KMS-11 (cell line): ENCODE results near the gene B3GNT3.

Experiments used
- H2AFZ ChIP-seq: fragments of 200-600 bp; sonication (generic); 2 replicates; pipeline ENCODE4 v1.6.1; 2016; ENCODE audit warnings: antibody characterized with exemption, mixed run types, low read depth
- H3K27ac ChIP-seq: fragments of 200-600 bp; sonication (generic); 2 replicates; pipeline ENCODE4 v1.6.1; 2016; ENCODE audit warnings: mild to moderate bottlenecking, mixed run types
- H3K27me3 ChIP-seq: fragments of 200-600 bp; sonication (generic); 2 replicates; pipeline ENCODE4 v1.6.1; 2017; ENCODE audit warnings: mild to moderate bottlenecking, low read depth, mixed run types, moderate library complexity; ENCODE audit not compliant: insufficient read depth
- H3K36me3 ChIP-seq: fragments of 200-600 bp; sonication (generic); 2 replicates; pipeline ENCODE4 v1.6.1; 2017; ENCODE audit warnings: mild to moderate bottlenecking, mixed run types; ENCODE audit not compliant: insufficient read depth
- H3K4me1 ChIP-seq: fragments of 200-600 bp; sonication (generic); 2 replicates; pipeline ENCODE4 v1.6.1; 2016; ENCODE audit warnings: mild to moderate bottlenecking, low read depth, mixed run types; ENCODE audit not compliant: poor library complexity, severe bottlenecking
- H3K4me2 ChIP-seq: fragments of 200-600 bp; sonication (generic); 2 replicates; pipeline ENCODE4 v1.7.0; 2016; ENCODE audit warnings: mild to moderate bottlenecking, mixed run types
- H3K4me3 ChIP-seq: fragments of 200-600 bp; sonication (generic); IDR thresholded peaks from 2 replicates; pipeline ENCODE4 v1.6.1; 2017; ENCODE audit warnings: low read depth, low read length, mixed read lengths; ENCODE audit not compliant: insufficient read depth
- H3K79me2 ChIP-seq: fragments of 200-600 bp; sonication (generic); 2 replicates; pipeline ENCODE4 v1.6.1; 2016; ENCODE audit warnings: low read depth, mixed run types; ENCODE audit not compliant: insufficient read depth
- H3K9ac ChIP-seq: fragments of 200-600 bp; sonication (generic); 2 replicates; pipeline ENCODE4 v1.6.1; 2016; ENCODE audit warnings: mild to moderate bottlenecking, mixed run types
- H4K20me1 ChIP-seq: fragments of 200-600 bp; sonication (generic); 2 replicates; pipeline ENCODE4 v1.6.1; 2016; ENCODE audit warnings: mild to moderate bottlenecking, mixed run types; ENCODE audit not compliant: insufficient read depth
- TF ChIP-seq, protein P1 (sequence below): fragments of 200-600 bp; sonication (generic); conservative IDR thresholded peaks from 2 replicates; pipeline ENCODE4 v1.6.1; 2017; ENCODE audit warnings: low read depth, mild to moderate bottlenecking, antibody characterized with exemption, low read length, moderate library complexity, mixed read lengths

Gene B3GNT3

DNA sequence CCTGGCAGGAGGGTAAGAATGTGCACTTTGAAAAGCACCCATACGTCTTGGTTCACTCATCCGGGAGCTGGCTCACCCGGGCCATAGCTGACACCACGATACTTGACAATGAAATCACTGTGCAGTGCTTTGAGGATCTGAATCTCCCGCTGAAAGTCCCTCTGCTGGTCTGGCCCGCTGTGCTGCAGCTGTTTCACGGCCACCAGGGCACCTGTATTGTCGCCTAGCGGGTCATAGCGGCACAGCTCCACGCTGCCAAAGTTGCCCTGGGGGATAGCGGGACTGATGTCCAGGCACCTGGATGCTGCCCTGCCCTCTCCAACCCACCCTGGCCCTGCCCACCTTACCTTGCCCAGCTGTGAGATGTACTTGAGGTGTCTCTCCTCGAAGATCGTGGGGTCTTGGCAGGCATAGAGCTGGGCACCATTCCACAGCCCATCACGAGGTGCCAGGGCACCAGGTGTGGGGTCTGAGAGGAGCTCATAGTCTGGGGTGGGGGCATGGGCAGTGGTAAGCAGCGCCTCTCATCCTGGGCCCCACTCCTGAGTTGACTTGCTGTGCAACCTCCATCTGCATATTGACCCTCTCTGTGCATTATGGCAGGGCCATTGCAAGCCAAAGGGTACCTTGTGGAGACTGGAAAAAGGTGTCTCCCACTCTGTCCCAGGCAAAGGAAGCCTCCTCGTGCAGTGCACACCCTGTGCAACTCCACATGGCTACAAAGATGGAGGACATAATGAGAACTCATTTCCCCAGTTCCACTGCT is 37.7 kb downstream of the B3GNT3 start:
- Histone ChIP-seq H3K4me3 (no peak overlapping the region), H3K27me3 (no peaks in the 10 kb centered on the region), H3K4me1 (no peaks in the 10 kb centered on the region), H3K36me3 (no peaks in the 10 kb centered on the region), H3K79me2 (no peaks in the 10 kb centered on the region), H3K4me2 (no peak overlapping the region), H2AFZ (no peak overlapping the region), H3K9ac (no peak overlapping the region), H3K27ac (no peak overlapping the region), H4K20me1 (no peaks in the 10 kb centered on the region)
- TF ChIP-seq, protein P1, sequence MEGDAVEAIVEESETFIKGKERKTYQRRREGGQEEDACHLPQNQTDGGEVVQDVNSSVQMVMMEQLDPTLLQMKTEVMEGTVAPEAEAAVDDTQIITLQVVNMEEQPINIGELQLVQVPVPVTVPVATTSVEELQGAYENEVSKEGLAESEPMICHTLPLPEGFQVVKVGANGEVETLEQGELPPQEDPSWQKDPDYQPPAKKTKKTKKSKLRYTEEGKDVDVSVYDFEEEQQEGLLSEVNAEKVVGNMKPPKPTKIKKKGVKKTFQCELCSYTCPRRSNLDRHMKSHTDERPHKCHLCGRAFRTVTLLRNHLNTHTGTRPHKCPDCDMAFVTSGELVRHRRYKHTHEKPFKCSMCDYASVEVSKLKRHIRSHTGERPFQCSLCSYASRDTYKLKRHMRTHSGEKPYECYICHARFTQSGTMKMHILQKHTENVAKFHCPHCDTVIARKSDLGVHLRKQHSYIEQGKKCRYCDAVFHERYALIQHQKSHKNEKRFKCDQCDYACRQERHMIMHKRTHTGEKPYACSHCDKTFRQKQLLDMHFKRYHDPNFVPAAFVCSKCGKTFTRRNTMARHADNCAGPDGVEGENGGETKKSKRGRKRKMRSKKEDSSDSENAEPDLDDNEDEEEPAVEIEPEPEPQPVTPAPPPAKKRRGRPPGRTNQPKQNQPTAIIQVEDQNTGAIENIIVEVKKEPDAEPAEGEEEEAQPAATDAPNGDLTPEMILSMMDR = no peak

DNA sequence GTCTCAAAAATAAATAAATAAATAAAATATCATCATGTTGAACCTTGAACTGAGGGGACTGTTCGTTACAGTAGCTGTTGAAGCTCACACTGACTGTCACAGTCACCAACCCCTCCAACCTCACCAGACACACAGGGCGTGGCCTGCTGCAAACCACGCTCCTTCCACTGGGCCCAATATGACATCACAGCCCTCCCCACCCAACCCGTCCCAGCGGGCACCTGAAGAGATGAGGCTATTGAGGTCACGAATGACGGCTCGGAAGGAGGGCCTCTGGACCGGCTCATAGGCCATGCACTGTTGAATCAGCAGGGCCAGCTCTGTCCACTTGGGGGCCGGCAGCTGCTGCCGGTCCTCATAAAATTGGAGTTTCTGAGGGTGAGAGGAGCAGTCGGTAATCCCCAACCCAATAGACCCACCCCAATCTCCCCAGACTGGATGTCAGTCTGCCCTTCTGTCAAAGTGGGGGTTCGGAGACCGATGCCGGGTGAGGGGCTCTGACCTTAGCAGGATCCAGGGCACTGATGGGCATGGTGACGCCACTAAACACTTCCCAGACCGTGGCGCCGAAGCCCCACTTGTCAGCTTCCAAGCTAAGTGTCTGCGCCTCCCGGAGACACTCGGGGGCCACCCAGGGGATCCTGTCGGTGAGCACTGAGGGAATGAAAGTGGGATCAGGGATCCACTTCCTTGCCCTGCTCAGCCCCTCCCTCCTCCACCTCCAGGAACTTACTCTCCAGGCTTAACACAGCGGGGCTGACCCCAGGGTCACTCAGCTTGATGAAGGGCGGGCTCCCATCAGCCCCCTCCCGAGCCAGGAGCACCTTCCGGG is 39.6 kb downstream of the B3GNT3 start:
- H4K20me1 ChIP-seq = no peaks in the 10 kb centered on the region
- H3K9ac ChIP-seq = no peak overlapping the region

DNA sequence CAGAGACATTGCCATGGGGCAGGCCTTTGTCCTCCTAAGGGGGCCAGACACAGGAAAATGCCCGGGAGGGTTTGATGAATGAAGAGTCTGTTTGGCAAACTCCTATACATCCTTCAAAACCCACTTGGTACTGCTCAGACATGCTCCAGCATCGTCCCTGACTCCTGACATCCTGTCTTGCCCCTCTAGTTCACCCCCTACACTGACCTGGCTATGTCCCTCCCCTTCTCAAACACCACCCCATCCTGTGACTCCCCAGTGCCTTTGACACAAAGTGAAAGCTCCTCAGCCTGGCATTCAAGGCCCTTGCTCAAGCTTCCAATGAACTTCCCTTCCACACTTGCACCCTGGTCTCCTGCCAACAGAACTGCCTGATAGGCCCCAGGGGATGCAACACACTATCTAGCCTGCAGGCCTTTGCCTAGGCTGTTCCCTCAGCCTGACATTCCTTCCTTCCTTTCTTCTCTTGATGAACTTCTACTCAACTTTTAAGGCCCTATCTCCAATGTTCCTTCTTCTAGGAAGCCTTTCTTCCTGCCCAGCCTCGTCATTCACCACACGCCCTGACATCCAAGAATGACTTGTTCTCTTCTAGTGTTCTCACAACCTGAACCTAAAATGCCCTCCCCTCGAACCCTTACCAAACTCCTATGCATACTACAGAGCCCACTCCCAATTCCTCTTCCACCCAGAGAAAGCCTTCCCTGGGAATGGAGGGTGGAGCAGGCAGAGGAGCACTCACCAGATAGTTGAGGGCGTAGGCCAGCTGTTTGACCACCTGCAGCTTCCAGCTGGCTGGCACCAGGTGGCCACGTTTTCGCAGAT is 40.5 kb downstream of the B3GNT3 start:
- Histone ChIP-seq H3K36me3 (no peaks in the 10 kb centered on the region), H3K9ac (no peak overlapping the region), H2AFZ (no peak overlapping the region), H3K79me2 (no peaks in the 10 kb centered on the region), H3K27me3 (no peaks in the 10 kb centered on the region), H4K20me1 (no peaks in the 10 kb centered on the region), H3K4me3 (no peak overlapping the region), H3K4me1 (no peaks in the 10 kb centered on the region), H3K27ac (no peak overlapping the region), H3K4me2 (no peak overlapping the region)
- TF ChIP-seq, protein P1 = no peak

More for the DNA sequence above, 39.6 kb downstream of the B3GNT3 start:
- no peak overlapping the region for H2AFZ ChIP-seq
- no peak overlapping the region for H3K4me3 ChIP-seq
- H3K4me2 ChIP-seq = no peak overlapping the region
- H3K27me3 ChIP-seq = no peaks in the 10 kb centered on the region
- no peaks in the 10 kb centered on the region for H3K36me3 ChIP-seq
- H3K79me2 ChIP-seq = no peaks in the 10 kb centered on the region
- H3K27ac ChIP-seq = no peak overlapping the region
- no peaks in the 10 kb centered on the region for H3K4me1 ChIP-seq
- TF ChIP-seq, protein P1 = no peak

DNA sequence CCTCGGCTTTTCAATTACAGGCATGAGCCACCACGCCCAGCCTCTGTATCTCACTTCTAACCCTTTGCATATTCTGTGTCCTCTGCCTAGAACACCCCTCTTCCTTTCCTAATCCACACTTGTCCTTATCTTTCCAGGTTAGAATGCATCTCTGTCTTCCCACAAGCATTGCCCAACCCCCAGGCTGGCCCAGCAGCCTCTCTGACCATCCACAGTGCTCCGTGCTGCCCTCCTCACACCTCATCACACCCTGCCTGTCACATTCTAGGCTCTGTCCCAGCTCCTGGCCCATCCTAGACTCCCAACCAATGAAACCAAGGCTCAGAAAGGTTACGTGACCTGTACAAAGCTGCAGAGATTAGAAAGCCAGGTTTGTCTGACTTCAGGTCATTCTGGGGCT is 41.6 kb downstream of the B3GNT3 start:
- Histone ChIP-seq H2AFZ (no peak overlapping the region), H3K27ac (no peak overlapping the region), H4K20me1 (no peaks in the 10 kb centered on the region), H3K9ac (no peak overlapping the region), H3K4me3 (no peak overlapping the region), H3K4me1 (no peaks in the 10 kb centered on the region), H3K79me2 (no peaks in the 10 kb centered on the region), H3K27me3 (no peaks in the 10 kb centered on the region), H3K4me2 (no peak overlapping the region), H3K36me3 (no peaks in the 10 kb centered on the region)
- TF ChIP-seq, protein P1 = no peak
